ENCODE measurements around the gene MALSU1.

- no peak for TF ChIP-seq CTCF (IDR thresholded peaks at IDR 0.05)
- TF ChIP-seq POLR2A (IDR thresholded peaks at IDR 0.05), result no peak
Measured at GRCh38 chr7:23336086-23336485, 36.9 kb downstream of the MALSU1 start.
